Measurements from ENCODE around the gene DPEP2NB.

DNA sequence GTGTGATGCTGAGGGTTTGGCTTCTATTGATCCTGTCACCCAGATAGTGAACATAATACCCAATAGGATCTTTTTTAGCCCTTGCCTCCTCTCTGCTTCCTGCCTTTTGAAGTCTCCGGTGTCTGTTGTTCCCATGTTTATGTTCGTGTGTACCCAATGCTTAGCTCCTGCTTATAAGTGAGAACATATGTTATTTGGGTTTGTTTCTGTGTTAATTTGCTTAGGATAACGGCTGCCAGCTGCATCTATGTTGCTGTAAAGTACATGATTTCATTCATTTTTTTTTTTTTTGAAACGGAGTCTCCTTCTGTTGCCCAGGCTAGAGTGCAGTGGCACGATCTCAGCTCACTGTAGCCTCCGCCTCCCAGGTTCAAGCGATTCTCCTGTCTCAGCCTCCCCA is 30.4 kb upstream of the DPEP2NB start:
- TF ChIP-seq, protein P1, sequence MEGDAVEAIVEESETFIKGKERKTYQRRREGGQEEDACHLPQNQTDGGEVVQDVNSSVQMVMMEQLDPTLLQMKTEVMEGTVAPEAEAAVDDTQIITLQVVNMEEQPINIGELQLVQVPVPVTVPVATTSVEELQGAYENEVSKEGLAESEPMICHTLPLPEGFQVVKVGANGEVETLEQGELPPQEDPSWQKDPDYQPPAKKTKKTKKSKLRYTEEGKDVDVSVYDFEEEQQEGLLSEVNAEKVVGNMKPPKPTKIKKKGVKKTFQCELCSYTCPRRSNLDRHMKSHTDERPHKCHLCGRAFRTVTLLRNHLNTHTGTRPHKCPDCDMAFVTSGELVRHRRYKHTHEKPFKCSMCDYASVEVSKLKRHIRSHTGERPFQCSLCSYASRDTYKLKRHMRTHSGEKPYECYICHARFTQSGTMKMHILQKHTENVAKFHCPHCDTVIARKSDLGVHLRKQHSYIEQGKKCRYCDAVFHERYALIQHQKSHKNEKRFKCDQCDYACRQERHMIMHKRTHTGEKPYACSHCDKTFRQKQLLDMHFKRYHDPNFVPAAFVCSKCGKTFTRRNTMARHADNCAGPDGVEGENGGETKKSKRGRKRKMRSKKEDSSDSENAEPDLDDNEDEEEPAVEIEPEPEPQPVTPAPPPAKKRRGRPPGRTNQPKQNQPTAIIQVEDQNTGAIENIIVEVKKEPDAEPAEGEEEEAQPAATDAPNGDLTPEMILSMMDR (IDR thresholded peaks at IDR 0.05): no peak
- no peak for TF ChIP-seq POLR2A (IDR thresholded peaks at IDR 0.05)
- TF ChIP-seq POLR2AphosphoS5 (IDR thresholded peaks at IDR 0.05): no peak
